ELF-1 (cell line): Measurements from ENCODE around the gene HS3ST3A1.

Experiments
- DNase-seq: peaks from one replicate; pipeline ENCODE4 v3.0.0-alpha.2; 2016; ENCODE audit warnings: low read depth, low spot score

HS3ST3A1 gene

GRCh38 chr17:13491916-13492736 is 109.6 kb downstream of the HS3ST3A1 start:
- DNase-seq, result no peak

GRCh38 chr17:13491491-13491890 is 110.2 kb downstream of the HS3ST3A1 start:
- no peak for DNase-seq

GRCh38 chr17:13490906-13491482 is 110.7 kb downstream of the HS3ST3A1 start:
- DNase-seq, result no peak

- no peak for DNase-seq
Observed at GRCh38 chr17:13490427-13490826, 111.3 kb downstream of the HS3ST3A1 start.

- no peak for DNase-seq
Observed at GRCh38 chr17:13485327-13485726, 116.4 kb downstream of the HS3ST3A1 start.

- no peak for DNase-seq
Observed at GRCh38 chr17:13484020-13484419, 117.7 kb downstream of the HS3ST3A1 start.

- no peak for DNase-seq
Observed at GRCh38 chr17:13480877-13481276, 120.9 kb downstream of the HS3ST3A1 start.

GRCh38 chr17:13478326-13478830 is 123.4 kb downstream of the HS3ST3A1 start:
- DNase-seq, result no peak

- DNase-seq, result no peak
Observed at GRCh38 chr17:13477180-13477611, 124.5 kb downstream of the HS3ST3A1 start.

- no peak for DNase-seq
Observed at GRCh38 chr17:13476720-13477119, 125.0 kb downstream of the HS3ST3A1 start.

GRCh38 chr17:13475574-13476223 is 126.0 kb downstream of the HS3ST3A1 start:
- DNase-seq, result no peak

GRCh38 chr17:13474073-13474800 is 127.5 kb downstream of the HS3ST3A1 start:
- DNase-seq, result no peak

GRCh38 chr17:13465678-13466077 is 136.1 kb downstream of the HS3ST3A1 start:
- no peak for DNase-seq

- no peak for DNase-seq
Observed at GRCh38 chr17:13462673-13463124, 139.0 kb downstream of the HS3ST3A1 start.

GRCh38 chr17:13462146-13462545 is 139.6 kb downstream of the HS3ST3A1 start:
- no peak for DNase-seq

- no peak for DNase-seq
Observed at GRCh38 chr17:13460261-13461000, 141.3 kb downstream of the HS3ST3A1 start.

GRCh38 chr17:13457783-13458182 is 143.9 kb downstream of the HS3ST3A1 start:
- no peak for DNase-seq
